Breast epithelium (tissue), 3 donors: ENCODE results near the gene F5.

Experiments used
- POLR2A ChIP-seq: fragments of 450-650 bp; IDR thresholded peaks from one replicate; pipeline ENCODE4 v1.6.1; 2016; ENCODE audit warnings: antibody characterized with exemption, mild to moderate bottlenecking, moderate library complexity
- TF ChIP-seq, protein P1 (sequence below), 3 donors: fragments of 450-650 bp; IDR thresholded peaks; one replicate each; pipeline ENCODE4 v1.5.1; 2016 to 2017; ENCODE audit warnings: antibody characterized with exemption in 3 of 3, mild to moderate bottlenecking in 3 of 3, moderate library complexity in 3 of 3

DNA sequence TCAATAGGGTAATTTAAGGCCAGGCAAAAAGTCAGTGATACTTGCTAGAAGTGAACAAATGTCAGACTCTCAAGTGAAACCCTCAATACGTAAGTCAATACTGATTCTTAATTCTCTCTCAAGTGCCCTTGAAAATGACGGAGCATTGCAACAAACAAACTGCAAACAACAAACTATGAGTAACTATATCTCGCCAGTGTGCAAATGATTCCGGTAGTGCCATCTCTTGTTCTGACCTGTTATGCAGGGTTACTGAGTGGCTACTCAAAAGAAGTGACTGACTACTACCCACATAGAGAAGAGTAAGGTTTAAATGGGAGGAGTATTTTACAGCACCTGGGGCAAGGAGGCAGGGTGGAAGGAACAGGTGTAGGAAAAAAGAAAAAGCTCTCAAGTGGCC is 102.2 kb downstream of the F5 start:
- no peak for TF ChIP-seq POLR2A
- TF ChIP-seq, protein P1, sequence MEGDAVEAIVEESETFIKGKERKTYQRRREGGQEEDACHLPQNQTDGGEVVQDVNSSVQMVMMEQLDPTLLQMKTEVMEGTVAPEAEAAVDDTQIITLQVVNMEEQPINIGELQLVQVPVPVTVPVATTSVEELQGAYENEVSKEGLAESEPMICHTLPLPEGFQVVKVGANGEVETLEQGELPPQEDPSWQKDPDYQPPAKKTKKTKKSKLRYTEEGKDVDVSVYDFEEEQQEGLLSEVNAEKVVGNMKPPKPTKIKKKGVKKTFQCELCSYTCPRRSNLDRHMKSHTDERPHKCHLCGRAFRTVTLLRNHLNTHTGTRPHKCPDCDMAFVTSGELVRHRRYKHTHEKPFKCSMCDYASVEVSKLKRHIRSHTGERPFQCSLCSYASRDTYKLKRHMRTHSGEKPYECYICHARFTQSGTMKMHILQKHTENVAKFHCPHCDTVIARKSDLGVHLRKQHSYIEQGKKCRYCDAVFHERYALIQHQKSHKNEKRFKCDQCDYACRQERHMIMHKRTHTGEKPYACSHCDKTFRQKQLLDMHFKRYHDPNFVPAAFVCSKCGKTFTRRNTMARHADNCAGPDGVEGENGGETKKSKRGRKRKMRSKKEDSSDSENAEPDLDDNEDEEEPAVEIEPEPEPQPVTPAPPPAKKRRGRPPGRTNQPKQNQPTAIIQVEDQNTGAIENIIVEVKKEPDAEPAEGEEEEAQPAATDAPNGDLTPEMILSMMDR (IDR thresholded peaks at IDR 0.05), result no peak
